Astrocyte (in vitro differentiated cells and primary cell): Measurements from ENCODE around the gene COL5A2.

Source experiments
- EZH2 ChIP-seq: IDR thresholded peaks from 2 replicates; pipeline ENCODE4 v1.6.1; 2012; ENCODE audit warnings: mild to moderate bottlenecking, low read length, inconsistent platforms; ENCODE audit not compliant: insufficient read depth
- TF ChIP-seq, protein P1 (sequence below): IDR thresholded peaks from 2 replicates; pipeline ENCODE4 v1.5.1; 2011; ENCODE audit warnings: low read depth, mild to moderate bottlenecking, inconsistent platforms, low read length, moderate library complexity; ENCODE audit not compliant: insufficient read depth

DNA sequence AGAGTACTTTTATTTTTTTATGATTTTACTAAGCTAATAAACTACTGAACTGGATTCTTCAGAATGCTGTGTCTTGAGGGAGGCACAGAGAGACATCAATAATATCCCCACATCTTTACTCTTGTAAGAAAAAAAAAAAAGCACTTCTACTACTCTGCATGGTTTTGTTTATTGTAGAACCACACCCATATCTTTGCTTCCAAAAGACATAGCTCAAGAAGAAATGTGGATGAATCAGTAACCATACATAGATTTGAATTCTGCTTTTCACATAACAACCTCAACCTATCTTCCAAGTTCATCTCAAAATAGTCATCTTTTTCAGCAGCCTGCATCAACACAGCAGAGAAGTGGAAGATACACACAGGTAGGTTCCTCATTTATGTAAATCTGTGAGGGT lies 12.2 kb upstream of the COL5A2 start:
- TF ChIP-seq EZH2: no peak
- TF ChIP-seq, protein P1, sequence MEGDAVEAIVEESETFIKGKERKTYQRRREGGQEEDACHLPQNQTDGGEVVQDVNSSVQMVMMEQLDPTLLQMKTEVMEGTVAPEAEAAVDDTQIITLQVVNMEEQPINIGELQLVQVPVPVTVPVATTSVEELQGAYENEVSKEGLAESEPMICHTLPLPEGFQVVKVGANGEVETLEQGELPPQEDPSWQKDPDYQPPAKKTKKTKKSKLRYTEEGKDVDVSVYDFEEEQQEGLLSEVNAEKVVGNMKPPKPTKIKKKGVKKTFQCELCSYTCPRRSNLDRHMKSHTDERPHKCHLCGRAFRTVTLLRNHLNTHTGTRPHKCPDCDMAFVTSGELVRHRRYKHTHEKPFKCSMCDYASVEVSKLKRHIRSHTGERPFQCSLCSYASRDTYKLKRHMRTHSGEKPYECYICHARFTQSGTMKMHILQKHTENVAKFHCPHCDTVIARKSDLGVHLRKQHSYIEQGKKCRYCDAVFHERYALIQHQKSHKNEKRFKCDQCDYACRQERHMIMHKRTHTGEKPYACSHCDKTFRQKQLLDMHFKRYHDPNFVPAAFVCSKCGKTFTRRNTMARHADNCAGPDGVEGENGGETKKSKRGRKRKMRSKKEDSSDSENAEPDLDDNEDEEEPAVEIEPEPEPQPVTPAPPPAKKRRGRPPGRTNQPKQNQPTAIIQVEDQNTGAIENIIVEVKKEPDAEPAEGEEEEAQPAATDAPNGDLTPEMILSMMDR: no peak
